Neural progenitor cell (in vitro differentiated cells): ENCODE measurements around the gene SIPA1.

ENCODE experiments used
- CTCF ChIP-seq: fragments of 200-600 bp; sonication (generic); IDR thresholded peaks from 2 replicates; pipeline ENCODE4 v1.5.1; 2017; ENCODE audit warnings: antibody characterized with exemption, mild to moderate bottlenecking
- EZH2phosphoT487 ChIP-seq: fragments of 200-600 bp; sonication (generic); IDR thresholded peaks from 2 replicates; pipeline ENCODE4 v1.6.1; 2017; ENCODE audit warnings: antibody characterized with exemption

- TF ChIP-seq CTCF (no peak), EZH2phosphoT487 (no peak)
Observed at GRCh38 chr11:65641297-65642013, 3.6 kb downstream of the SIPA1 start.
